ENCODE results near the gene TMEM200A.
"Not testable (repeated sequence)": the region's sequence is repeated elsewhere in the genome, so short reads cannot be mapped to it uniquely, and the experiment has no call there.

TMEM200A gene

DNA sequence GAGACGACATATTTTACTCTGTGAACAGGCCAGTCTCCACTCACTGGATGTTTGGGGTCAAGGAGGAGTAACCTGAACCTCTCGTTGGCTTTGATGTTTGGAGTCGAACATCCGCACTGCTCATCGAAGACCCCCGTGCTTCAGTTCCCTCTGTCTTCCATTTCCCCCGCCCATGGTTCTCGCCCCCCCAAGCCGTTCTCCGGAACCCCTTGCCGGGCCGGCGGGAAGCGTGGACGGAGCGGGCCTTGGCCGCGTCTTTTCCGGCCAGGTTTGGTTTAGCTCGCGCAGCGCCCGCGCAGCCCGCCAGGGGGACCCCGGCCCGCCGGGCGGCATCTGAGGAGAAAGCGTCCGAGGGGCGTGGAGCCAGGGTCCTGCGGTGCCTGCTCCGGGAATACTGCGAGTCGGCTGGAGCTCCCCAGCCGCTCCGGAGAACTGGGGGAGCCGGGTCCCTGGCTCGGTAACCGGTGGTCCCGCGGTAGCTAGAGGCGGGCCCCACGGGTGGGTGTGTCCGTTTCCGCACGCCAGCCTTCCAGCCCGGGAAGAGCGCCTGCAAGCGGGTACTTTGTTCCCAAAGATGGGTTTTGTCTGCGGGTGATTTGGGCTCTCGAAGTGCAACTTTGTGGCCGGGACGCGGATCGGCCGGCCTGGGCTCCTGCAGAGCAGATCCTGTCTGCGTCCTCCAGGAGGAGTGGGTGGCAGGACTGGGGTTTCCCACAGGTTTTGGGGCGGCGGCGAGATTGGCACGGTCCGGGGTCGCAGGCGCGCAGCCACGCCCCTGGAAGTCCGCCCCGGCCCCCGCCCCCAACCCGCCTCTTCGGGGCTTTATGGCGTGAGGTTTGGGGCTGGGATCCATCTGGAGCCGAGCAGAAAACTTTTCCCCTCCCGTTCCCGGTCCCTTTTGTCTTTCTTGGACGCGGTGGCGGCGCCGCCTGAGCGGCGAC, at the start of gene TMEM200A:
TSS of gene TMEM200A (plus strand) at position 852 of the 941 bp plus-strand sequence. CDS start 74,406 bp downstream, outside the sequence.
- Mint-ChIP-seq H3K4me1 (peaks cover 20% of the 10 kb centered on the region), H3K27ac (no peak within 1 kb of the TSS), H3K36me3 (peaks cover 5% of the 10 kb centered on the region), H3K4me3 (peak within 1 kb of the TSS; percentile 74), H3K27me3 (peaks cover 23% of the 10 kb centered on the region), H3K9me3 (no peaks in the 10 kb centered on the region)

DNA sequence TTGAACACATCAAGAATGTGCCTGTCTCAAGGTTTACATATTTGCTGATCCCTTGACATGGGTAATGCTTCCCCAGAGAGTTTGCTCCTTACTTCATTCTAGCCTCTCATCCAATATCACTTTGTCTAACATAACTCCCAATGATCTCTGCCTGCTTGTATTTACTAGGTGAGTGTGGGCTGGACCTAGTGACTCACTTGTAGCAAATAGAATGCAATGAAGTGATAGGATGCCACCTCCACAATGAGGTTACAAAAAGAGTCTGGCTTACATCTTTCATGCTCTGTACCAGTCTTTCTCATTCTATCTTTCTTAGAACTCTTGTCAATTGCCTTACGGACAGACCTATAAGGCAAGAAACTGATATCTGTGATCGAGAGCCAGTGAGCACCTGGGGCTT, 44.9 kb upstream of the TMEM200A start:
- H3K9me3 Mint-ChIP-seq: no peaks in the 10 kb centered on the region
- H3K27ac Mint-ChIP-seq: no peak overlapping the region
- no peaks in the 10 kb centered on the region for H3K27me3 Mint-ChIP-seq
- H3K4me1 Mint-ChIP-seq: no peaks in the 10 kb centered on the region
- H3K4me3 Mint-ChIP-seq: no peak overlapping the region
- no peaks in the 10 kb centered on the region for H3K36me3 Mint-ChIP-seq

DNA sequence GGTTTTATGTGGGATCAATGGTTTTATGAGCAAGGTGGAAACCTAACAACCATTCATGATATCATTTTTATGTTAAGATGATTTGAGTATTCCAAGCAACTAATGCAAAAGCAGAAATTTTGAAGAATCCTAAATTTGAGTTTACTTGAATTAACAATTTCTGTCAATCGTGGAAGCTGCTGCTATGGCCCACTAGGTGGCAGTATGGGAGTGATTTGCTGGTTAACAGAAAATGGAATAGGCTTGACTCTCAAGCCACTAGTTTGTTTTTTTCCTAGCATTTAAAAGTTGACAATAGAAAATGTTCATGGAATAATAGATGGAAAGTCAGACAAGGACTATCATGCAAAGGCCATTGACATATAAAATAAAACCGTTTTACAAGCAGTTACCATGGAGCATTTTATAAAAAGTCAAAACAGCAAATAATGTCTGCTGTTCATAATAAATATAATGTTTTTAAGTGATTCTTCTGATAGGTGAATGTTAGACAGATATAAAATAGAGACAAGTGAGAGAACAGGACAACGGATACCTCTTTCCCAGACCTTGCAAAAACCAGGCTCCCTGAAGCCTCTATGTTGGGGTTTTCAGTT, 43.0 kb upstream of the TMEM200A start:
- Mint-ChIP-seq H3K4me1 (no peaks in the 10 kb centered on the region), H3K9me3 (no peaks in the 10 kb centered on the region), H3K4me3 (no peak overlapping the region), H3K27me3 (no peaks in the 10 kb centered on the region), H3K36me3 (no peaks in the 10 kb centered on the region), H3K27ac (no peak overlapping the region)

DNA sequence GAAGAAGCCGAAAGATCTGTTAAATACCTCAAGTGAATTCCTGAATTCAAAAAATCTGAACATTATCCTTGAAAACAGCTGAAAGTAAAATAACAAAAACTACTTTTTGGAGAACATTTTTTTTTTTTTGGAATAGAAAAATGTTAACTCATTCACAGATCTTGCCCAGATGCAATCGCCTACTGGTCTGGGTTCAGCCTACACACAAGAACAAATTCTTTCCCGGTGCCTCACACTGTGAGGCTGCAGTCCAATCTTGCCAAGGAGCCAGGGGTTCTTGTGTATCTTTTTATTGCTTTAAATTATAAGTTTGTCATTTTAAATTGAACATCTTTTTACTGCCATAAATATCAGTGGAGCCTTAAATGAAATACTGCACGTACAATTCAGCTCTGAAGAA, 41.2 kb upstream of the TMEM200A start:
- Mint-ChIP-seq H3K27me3 (no peaks in the 10 kb centered on the region), H3K36me3 (no peaks in the 10 kb centered on the region), H3K4me3 (no peak overlapping the region), H3K27ac (no peak overlapping the region), H3K9me3 (no peaks in the 10 kb centered on the region), H3K4me1 (no peaks in the 10 kb centered on the region)

- no peaks in the 10 kb centered on the region for H3K4me1 Mint-ChIP-seq
- no peaks in the 10 kb centered on the region for H3K27me3 Mint-ChIP-seq
- no peak overlapping the region for H3K27ac Mint-ChIP-seq
- no peak overlapping the region for H3K4me3 Mint-ChIP-seq
- H3K36me3 Mint-ChIP-seq: no peaks in the 10 kb centered on the region
- H3K9me3 Mint-ChIP-seq: no peaks in the 10 kb centered on the region
These were observed 39.3 kb upstream of the TMEM200A start for GRCh38 chr6:130326496-130326895.

- Mint-ChIP-seq H3K4me3 (no peak overlapping the region), H3K9me3 (peaks cover 5% of the 10 kb centered on the region), H3K36me3 (peaks cover 2% of the 10 kb centered on the region), H3K27me3 (no peaks in the 10 kb centered on the region), H3K27ac (no peak overlapping the region), H3K4me1 (no peaks in the 10 kb centered on the region)
These were observed 28.3 kb upstream of the TMEM200A start for GRCh38 chr6:130337534-130337933.

DNA sequence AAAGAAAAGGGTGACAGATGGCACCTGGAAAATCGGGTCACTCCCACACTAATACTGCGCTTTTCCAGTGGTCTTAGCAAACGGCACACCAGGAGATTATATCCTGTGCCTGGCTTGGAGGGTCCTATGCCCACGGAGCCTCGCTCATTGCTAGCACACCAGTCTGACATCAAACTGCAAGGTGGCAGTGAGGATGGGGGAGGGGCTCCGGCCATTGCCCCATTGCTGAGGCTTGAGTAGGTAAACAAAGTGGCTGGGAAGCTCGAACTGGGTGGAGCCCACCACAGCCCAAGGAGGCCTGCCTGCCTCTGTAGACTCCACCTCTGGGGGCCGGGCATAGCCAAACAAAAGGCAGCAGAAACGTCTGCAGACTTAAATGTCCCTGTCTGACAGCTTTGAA, 19.5 kb upstream of the TMEM200A start:
- not testable (repeated sequence) for H3K36me3 Mint-ChIP-seq, H3K27me3 Mint-ChIP-seq, H3K9me3 Mint-ChIP-seq, H3K27ac Mint-ChIP-seq, H3K4me1 Mint-ChIP-seq, H3K4me3 Mint-ChIP-seq

DNA sequence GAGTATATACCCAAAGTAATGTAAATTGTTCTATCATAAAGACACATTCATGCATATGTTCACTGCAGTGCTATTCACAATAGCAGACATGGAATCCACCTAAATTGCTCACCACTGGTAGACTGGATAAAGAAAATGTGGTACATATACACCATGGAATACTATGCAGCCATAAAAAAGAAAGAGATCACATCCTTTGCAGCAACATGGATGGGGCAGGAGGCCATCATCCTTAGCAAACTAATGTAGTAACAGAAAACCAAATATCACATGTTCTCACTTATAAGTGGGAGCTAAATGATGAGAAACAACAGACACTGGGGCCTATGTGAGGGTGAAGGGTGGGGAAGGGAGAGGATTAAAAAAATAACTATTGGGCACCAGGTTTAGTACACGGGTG, 11.5 kb upstream of the TMEM200A start:
- Mint-ChIP-seq H3K27me3 (no peaks in the 10 kb centered on the region), H3K4me3 (no peak overlapping the region), H3K9me3 (no peaks in the 10 kb centered on the region), H3K4me1 (no peaks in the 10 kb centered on the region), H3K36me3 (no peaks in the 10 kb centered on the region), H3K27ac (no peak overlapping the region)

DNA sequence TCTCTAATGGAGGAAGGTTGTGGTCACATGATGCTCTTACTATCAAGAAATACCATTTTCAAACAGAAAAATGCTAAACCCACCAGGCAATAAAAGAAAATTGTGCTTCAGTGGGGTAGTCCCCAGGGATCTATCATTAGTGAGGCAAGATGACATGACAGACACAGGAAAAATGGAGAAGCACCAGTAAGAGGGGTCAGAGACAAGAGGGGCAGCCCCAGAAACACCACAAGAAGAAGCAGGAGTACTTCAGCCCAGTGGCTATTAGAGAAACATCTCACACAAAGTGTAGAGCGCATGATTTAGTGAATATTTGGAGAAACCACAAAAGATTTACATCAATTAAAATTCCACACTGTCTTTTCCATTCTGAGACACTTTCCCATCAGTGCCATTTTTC, 10.2 kb upstream of the TMEM200A start:
- Mint-ChIP-seq H3K27me3 (no peaks in the 10 kb centered on the region), H3K27ac (no peak overlapping the region), H3K9me3 (no peaks in the 10 kb centered on the region), H3K4me3 (no peak overlapping the region), H3K36me3 (peaks cover 2% of the 10 kb centered on the region), H3K4me1 (no peaks in the 10 kb centered on the region)

DNA sequence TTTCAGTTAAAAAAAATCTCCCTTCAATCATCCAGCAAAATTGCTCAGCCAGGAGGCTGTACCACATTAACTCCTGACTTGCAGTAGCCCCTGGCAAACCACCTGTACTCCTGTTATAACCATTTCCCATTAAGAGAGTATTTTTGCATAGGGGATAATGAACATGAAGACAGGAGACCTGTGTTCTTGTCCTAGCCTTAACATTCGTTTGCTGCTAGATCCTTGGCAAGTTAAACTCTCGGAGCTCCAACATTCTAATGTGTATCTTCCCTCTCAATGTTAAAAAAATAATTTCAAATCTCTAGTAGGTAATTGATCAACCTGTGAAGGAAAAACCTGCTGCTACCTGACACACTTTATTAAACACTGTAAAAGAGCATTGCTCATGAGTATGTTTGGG, 8.4 kb upstream of the TMEM200A start:
- peaks cover 4% of the 10 kb centered on the region for H3K36me3 Mint-ChIP-seq
- H3K27me3 Mint-ChIP-seq: no peaks in the 10 kb centered on the region
- H3K27ac Mint-ChIP-seq: no peak overlapping the region
- no peaks in the 10 kb centered on the region for H3K4me1 Mint-ChIP-seq
- H3K9me3 Mint-ChIP-seq: no peaks in the 10 kb centered on the region
- H3K4me3 Mint-ChIP-seq: no peak overlapping the region

- Mint-ChIP-seq H3K4me1 (peaks cover 7% of the 10 kb centered on the region), H3K27me3 (peaks cover 7% of the 10 kb centered on the region), H3K36me3 (peaks cover 5% of the 10 kb centered on the region), H3K9me3 (no peaks in the 10 kb centered on the region), H3K4me3 (no peak overlapping the region), H3K27ac (no peak overlapping the region)
These were observed 6.1 kb upstream of the TMEM200A start for GRCh38 chr6:130359736-130360135.

DNA sequence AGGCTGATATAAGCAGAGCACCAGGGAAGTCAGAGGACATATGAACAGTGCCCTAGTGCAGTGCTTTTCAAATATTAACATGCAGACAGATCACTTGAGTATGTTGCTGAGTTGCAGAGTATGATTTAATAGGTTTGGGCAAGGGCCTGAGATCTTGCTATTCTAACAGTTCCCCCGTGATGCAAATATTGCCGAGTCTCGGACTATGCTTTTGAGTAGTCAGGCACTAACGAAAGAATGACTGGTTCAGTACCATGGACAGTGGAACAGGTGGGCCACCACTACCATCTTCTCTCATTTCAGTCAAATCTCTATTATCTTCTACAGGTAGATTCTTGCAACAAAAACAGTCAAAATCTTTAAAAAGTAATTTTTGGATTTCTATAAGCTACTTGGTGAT, 3.7 kb upstream of the TMEM200A start:
- H3K36me3 Mint-ChIP-seq: peaks cover 7% of the 10 kb centered on the region
- peaks cover 15% of the 10 kb centered on the region for H3K27me3 Mint-ChIP-seq
- H3K4me1 Mint-ChIP-seq: peaks cover 16% of the 10 kb centered on the region
- no peak overlapping the region for H3K27ac Mint-ChIP-seq
- no peaks in the 10 kb centered on the region for H3K9me3 Mint-ChIP-seq
- H3K4me3 Mint-ChIP-seq: no peak overlapping the region

GRCh38 chr6:130364224-130364780, 1.5 kb upstream of the TMEM200A start:
- peaks cover 7% of the 10 kb centered on the region for H3K36me3 Mint-ChIP-seq
- H3K4me3 Mint-ChIP-seq: peak overlapping the region; percentile 74
- H3K4me1 Mint-ChIP-seq: peaks cover 20% of the 10 kb centered on the region
- H3K27ac Mint-ChIP-seq: no peak overlapping the region
- H3K27me3 Mint-ChIP-seq: peaks cover 23% of the 10 kb centered on the region
- no peaks in the 10 kb centered on the region for H3K9me3 Mint-ChIP-seq

DNA sequence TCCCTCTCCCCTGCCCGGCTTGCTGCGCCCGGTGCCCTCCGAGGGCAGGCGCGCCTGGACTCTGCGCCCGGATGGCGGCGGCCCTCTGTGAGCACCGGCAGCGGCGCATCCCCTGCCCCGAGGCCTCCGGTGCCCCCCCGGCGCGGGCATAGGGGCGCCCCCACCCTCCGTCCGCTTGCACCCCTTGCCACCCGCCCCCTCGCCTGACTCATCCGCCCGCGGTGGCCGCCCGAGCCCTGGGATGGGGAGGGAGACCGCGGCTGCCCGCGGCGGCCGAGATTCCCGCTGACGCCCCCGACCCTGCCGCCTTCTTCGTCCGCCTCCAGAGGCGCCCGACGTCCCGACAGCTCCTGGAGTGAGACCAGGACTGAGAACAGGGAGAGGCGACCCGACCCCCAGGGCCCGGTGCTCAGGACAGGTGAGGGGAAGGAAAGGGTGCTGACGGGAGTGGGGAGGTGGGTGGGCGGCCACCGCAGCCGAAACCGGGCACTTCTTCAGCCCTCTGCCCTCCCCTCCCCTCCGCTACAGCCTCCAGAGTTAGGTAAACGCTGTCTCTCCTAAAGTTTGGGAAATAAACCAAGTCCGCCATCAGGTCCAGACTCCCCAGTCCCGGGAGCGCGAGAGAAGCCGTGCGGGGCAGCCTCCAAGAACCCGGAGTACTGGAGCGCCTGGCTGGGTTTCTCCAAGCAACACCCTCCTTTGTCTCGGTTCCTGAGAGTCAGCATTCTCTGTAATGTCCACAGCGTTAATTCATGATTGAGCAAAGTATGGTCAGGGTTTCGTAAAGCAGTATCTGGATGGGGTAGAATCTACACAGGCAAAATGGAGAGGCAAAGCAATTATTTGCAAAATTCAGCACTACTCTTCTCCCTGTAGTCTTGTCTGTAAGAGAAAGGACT, 539 bp downstream of the TMEM200A start:
- H3K36me3 Mint-ChIP-seq: peaks cover 5% of the 10 kb centered on the region
- H3K27ac Mint-ChIP-seq: no peak overlapping the region
- H3K27me3 Mint-ChIP-seq: peaks cover 24% of the 10 kb centered on the region
- peak overlapping the region; percentile 64 for H3K4me3 Mint-ChIP-seq
- H3K4me1 Mint-ChIP-seq: peaks cover 20% of the 10 kb centered on the region
- H3K9me3 Mint-ChIP-seq: no peaks in the 10 kb centered on the region

GRCh38 chr6:130367767-130368166, 1.9 kb downstream of the TMEM200A start:
- Mint-ChIP-seq H3K9me3 (no peaks in the 10 kb centered on the region), H3K4me1 (peaks cover 20% of the 10 kb centered on the region), H3K36me3 (peaks cover 3% of the 10 kb centered on the region), H3K27ac (no peak overlapping the region), H3K4me3 (no peak overlapping the region), H3K27me3 (peaks cover 24% of the 10 kb centered on the region)
